NOMO-1 (cell line): ENCODE measurements around the gene SPNS3.

Experiments used
- DNase-seq, 2 experiments: peaks; one replicate each; lab custom pipeline; 2025; ENCODE audit not compliant: unreplicated experiment in 2 of 2; lab: John Stamatoyannopoulos, UW

SPNS3 gene

DNA sequence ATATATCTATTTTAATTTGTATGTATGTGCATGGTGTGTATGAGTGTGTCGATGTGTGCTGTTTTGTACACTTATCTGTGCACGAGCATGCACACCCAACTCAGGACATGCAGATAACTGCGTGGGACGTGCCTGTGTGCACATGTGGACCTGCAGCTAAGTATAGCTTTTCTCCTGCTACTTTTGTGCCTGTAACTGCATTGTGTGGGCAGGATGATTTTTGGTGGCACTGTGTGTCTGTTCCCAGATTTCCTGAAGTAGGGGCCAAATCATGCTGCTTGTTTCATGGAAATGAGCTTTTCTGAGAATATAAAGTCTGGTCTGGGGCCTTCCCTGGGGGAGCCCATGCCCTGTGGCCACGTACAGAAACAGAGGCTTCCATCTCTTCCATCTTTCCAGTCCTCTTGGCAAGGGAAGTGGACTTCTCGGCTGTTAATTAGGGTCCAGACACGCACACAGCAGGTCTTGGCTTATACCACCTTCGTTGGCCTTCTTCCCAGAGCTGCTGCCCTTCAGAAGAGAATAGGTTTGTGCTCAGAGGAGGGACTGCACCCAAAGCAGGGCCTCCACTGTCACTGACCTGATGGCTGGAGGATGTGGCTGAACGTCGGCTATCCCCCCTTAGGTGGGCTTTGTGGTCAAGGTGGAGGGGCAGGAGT lies 30.2 kb downstream of the SPNS3 start:
- no peak for DNase-seq

DNA sequence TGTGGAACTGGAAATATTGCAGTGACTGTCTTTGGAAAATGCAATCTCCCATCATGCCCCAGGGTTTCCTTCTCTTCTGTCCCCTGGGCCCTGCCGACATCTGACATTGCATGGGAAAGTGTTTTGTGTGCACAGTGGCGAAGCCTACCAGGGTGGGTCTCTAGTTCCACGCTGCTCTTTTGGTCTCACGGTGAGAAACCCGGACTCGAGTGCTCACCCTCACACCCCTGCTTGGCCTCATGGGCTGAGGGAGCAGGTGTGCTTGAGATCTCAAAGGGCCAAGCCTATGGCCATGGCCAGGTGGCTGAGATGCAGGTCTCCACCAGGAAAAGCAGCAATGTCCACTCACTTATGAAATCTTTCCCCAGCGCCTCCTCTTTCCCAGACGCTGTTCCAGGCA lies 32.0 kb downstream of the SPNS3 start:
- no peak for DNase-seq

DNA sequence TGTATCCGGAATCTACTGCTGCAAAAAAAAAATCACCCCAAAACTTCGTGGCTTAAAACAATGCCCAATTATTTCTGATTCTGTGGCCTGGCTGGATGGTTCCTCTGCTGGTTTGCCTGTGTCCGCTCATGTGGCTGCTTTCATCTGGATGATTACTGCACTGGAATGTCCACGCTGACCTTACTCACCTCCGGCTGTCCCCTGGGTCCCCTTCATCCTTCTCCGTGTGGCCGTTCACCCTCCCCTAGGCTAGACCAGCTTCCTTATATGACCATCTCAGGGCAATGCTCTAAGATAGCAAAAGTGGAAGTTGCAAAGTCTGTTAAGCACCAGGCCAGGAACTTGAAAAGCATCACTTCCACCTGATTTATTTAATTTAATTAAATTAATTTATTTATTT lies 33.5 kb downstream of the SPNS3 start:
- no peak for DNase-seq

DNA sequence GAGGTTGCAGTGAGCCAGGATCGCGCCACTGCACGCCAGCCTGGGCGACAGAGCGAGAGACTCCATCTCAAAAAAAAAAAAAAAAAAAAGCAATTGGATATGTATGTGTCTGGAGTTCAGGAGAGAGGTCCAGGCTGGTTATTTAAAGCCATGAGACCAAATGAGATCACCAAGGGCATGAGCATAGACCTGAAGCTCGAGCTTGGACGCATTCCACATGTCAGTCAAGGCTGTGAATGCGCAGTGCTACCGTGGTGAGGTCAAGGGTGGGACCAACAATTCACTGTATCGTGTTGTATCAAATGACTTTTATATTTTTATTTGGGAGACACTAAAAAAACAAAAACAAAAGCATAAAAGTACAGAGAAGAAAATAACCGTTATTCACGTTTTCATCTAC lies 35.8 kb downstream of the SPNS3 start:
- DNase-seq: no peak

DNA sequence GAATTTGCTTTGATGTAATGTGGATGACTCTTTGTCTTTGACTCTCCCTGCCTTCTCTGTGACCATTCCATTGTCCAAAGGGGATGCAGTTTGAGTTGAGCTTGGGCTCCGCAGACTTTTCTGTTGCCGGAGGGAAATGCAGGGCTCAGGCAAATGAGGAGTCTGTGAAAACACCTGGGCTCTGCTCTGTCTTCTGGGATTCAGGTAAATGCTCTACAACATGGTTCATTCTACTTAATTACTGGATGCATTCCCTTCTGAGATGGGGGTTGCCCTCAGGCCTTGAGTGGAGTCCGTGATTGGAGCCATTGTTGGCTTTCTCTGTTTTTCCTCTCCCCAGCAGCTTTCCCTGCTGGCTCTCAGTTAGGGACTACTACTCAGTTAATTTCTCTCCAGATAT lies 38.5 kb downstream of the SPNS3 start:
- DNase-seq: no peak

DNA sequence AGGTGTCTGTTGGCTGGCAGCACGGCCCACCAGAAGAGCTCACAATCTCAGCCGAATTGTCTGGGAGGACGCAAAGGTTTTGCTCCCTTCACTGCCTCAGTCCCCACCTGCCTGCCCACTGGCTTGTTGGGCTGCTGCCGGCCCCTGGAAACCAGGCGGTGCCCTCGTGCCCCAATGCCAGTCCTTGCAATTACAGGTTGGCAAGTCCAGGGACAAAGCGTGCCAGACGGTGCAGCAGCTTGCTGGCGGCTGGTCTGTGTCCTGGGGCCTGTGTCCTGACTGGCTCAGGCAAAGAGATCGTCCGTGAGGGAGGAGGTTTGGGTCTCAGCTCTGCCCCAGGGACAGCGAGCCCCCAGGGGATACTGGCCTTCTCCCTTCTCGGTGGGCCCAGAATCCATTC lies 40.4 kb downstream of the SPNS3 start:
- no peak for DNase-seq

DNA sequence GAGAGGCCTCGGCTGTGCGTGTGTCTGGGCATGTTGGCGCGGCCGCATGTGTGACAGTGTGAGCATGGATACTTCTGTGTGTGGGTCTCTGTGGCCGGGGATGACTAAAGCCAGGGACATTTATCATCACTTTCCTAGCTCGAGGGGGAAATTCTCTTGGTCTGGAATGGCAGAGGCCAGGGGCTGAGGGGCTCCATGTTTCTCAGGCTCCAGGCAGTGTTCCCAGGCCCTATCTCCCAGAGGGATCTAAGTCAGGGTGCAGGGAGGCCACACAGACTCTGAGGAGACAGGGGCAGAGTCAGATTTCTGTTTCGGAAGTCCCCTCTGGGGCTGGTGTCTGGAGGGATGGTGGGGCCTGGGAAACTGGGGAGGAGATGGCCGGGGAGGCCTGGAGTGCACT lies 41.3 kb downstream of the SPNS3 start:
- no peak for DNase-seq

DNA sequence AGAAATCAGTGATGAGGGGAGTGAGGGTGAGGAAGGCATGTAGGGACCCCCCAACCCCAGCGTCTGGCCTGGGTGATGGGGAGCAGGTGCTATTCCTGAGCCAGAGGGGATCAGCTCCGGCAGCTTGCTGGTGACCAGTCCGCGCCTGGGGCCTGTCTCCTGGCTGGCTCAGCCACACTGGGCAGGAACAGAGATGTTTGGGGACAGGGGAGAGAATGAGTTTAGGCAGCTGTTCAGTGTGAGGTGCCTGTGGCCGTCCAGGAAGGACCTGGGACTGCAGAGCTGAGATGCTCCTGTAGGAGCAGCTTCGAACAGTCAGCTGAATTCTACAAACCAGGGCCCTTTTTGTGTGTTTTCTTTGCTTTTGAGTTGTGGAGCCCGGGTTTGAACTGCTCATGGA lies 41.7 kb downstream of the SPNS3 start:
- DNase-seq: no peak

DNA sequence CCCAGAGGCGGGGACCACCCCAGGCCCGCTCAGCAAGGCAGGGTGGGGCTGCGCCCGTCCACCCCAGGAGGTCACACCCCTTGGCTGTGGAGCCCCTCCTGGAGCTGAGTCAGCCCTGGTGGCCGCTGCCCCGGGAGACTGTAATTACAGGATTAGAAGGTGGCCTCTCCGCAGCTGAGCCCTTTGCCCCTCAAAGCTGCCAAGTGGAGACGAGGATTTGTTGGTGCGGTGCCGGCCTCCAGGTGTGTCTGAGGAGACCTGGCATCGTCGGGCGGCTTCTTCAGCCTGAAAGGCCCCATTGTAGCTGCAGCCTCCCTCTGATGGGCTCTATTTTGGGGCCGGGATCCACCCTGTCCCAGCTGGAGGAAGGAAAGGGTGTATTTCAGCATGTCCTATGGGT lies 42.3 kb downstream of the SPNS3 start:
- DNase-seq: no peak

DNA sequence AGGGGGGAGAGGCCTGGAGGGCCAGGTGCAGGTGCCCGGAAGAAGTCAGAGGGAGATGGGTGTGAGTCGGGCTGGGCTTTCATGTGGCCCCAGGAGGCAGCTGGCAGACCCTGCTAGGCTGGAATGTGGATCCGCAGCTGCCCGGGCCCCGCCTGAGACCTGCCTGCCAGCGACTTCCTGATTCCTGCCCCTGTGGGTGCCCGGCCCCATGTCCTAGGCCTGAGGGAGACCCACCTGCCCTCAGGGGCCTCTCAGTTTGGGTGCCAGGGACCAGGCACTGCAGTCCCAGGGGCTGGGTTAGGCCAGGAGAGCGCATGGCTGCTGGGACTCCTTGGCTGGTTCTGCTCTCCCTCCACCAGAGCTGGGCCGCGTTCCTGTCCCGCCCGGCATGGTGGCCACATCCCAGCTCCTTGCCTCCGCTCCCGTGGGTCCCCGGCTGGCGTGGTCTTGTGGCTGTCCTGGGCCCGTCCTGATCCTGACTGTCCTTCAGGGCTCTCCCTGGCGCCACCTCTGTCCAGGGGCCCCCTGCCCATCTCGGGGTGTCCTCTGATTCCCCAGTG lies 42.9 kb downstream of the SPNS3 start:
- no peak for DNase-seq

DNA sequence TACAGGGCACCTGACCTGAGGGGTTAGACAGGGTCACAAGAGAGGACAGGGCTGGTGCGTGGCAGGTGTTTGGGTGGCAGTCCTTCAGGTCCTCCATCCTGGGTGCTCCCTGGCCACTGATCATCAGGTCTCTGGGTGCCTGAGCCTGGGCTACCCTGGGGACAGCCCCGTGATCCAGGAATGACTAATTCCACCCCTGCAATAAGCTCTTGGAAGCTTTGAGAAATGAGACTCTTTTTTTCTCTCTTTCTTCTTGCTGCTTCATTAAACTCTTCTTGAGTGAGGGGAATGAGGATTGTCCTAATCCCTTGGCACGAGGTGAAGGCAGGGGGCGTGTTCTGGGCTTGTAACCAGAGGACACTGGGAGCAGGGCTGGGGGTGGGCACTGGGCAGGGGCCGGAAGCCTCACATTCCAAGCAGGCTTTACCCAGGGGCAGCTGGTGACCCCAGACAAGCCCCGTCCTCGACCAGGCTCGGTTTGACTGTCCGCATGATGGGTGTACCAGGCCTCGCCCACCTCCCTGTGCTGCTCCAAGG lies 43.6 kb downstream of the SPNS3 start:
- no peak for DNase-seq

DNA sequence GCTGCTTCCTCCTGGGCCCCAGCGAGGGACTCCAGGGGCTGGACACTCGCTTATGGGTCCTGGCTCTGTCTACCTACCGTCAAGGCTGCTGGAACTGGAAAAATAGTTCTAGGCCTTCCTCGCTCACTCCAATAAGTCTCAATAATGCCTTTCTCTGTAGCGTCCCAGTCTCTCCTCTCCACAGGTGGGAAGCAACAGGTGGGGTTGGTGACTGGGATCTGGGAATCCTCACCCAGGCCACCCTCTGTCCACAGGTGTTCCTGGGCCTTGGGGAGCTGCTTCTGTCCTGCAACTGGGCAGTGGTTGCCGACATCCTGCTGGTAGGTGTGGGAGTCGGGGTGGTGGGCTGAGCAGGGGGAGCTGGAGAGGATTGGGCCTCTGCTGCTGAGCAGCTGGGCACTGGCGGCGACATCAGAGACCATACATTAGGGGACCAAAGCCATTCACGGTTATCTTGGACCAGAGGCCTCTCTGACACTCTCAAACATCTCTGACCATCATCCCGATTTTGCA lies 44.6 kb downstream of the SPNS3 start:
- no peak for DNase-seq

DNA sequence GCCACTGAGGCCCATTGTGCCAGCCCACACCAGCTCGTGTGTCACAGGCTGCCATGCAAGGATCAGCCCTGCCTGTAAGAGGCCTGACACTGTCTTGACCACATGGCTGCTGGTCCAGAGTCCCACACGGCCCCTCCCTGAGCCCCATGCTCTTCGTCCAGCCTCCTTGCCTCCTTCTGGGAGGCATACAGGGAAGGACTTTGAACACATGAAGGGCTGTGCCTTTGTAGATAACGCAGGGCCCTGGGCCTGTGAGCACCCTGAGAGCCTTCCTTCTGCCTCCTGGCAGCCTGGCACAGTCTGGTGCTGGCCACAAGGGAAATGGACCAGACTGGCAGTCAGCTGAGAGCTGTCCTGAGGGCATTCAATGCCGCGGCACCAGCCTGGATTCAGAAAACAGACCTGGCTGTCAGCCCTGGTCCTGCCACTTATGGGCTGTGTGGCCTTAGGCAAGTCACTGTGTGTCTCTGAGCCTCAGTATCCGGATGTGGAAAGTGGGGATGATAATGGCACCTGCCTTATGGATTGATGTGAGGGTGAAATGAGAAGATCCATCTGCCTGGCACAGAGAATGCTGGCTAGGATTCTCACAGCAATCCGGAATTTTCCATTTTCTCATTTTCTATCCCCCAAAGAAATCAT lies 45.7 kb downstream of the SPNS3 start:
- no peak for DNase-seq

DNA sequence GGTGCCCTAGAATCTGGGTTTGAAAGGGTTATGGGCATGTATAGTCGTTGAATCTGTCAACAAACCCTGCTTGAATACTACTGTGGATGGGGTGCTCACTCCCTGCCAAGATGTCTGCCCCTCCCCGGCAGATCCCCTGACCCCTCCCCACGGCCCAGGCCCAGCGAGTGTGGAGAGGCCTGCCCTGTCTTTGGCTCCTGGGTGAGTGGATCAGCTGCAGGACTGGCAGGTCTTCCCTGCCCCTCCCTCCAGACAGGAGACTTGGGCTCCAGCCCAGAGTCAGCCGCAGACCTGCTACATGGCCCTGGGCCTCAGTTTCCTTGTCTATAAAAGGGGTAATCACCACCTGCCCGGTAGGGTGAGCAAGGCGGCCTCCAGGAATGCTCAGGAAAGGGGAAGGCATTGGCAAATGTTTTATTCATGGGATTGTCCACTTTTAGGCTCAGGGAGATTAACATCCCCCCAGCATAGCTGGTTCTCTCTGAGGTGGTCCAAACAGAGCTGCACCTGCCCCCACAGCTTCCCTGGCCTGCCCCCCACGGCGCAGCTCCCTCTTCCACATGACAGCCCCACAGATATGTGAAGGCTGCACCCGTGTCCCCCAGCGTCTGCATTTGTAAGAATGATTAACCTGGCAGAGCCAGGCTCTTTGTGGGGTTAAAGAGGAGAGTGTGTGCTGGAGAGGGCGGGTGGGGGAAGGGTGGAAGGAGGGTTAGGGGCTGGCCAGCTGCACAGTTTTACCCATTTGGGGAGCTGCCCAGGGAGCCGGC lies 46.4 kb downstream of the SPNS3 start:
- DNase-seq: no peak

DNA sequence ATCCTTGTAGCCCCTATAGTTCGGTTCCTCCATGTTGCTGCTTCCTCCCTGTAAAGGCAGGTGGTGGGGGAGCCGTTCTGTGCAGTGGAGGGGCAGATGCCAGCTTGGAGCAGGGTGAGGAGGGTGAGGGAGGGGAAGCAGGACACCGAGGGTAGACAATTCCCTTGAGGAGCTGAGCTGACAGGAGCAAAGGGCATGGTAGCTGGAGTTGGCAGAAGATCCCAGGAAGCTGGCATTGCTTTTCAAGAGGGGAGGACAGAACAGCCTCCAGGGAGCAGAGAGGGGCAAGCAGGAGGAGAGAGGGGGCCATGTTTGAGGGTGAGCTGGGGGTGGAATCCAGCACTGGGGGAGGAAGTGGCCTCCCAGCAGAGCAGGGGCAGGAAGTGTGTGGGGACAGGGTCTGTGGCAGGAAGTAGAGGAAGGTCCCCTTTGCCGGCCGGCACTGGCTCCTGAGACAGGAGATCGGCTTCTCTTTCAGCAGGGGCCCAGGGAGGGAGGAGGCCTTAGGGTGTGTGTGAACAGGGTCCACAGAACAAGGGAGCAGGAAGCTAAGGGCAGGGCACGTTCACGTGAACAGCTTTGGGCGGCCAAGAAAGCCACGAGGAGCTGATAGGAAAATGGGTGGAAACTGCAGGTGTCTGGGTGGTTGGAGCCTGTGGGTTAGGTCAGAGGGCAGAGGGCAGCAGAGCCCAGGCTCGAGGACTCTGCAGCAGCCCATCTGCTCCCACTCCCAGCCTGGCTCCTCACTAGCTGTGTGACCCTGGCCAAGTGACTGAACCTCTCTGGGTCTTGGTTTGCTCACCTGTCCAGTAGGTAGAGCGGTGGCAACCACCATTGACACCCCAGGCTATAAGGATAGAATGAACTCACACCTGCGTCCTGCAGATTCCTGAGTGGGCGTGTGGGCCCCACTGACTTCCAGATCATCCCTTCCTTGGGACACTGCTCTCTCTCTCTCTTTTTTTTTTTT lies 47.5 kb downstream of the SPNS3 start:
- DNase-seq: peak; percentile 49 to 71

DNA sequence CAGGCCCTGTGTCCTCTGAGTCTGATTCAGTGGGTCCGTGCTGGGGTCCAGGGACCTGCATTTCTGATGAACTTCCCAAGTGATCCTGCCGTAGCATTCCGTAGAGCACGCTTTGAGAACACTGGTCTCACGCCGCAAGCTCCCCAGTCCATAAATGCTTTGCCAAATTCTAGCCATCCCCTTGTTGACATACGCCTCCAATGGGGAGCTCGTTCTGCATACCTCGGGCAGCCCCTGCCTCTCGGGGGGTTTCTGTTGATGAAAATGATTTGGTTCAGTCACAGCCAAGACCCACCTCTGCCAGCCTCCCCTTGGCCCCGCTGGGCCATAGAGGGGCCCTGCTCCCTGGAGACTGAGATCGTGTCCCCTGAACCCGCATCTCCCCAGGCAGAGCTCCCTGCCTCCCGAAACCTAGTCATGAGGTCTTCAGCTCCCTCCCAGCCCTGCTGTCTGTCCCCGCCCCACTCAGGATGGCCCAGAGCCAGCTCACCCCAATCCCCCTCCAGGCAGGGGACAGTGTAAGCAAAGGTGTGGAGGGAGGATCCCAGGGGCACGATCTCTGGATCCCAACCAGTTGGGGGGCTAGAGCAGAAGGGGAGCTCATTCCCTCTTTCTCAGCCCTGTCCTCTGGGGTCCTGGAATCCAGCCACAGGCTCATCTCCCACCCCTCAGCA lies 48.7 kb downstream of the SPNS3 start:
- no peak for DNase-seq

DNA sequence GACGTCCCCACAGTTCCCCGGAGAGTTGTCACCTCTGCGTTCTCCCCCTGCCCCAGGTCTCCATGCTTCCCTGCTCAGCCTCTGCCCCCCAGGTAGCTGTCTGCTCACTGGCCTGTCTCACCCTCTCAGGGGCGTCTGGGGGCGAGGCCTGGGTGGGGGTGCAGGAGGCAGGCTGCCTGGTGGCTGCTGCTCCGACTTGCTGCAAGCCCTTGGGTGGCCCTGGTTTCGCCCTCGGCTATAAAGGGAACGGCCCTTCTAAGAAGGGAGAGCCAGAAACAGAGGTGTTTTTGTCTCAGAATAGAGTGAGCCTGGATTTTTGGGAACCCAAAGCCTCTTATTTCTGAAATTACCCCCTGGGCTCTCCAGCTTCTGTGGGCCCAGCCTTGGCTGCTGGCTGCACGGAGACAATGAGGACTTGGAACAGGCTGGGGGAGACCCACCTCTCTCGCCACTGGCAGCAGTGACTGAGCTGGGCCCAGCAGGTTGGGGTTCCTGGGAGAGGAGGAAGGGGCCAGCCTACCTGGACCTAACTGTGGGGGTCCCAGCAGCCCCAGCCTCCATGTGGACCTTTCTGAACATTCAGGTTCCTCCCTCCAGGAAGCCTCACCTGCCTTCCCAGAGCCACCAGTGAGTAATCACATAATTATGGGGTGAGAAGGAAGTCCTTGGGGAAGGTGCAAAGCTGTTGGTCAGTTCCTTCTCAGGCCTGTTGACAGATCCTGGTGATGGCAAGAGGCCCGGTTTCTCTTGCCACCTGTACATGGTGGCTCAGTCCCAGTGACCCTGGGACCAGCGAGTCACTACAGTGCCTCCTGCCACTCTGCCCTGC lies 49.5 kb downstream of the SPNS3 start:
- no peak for DNase-seq

DNA sequence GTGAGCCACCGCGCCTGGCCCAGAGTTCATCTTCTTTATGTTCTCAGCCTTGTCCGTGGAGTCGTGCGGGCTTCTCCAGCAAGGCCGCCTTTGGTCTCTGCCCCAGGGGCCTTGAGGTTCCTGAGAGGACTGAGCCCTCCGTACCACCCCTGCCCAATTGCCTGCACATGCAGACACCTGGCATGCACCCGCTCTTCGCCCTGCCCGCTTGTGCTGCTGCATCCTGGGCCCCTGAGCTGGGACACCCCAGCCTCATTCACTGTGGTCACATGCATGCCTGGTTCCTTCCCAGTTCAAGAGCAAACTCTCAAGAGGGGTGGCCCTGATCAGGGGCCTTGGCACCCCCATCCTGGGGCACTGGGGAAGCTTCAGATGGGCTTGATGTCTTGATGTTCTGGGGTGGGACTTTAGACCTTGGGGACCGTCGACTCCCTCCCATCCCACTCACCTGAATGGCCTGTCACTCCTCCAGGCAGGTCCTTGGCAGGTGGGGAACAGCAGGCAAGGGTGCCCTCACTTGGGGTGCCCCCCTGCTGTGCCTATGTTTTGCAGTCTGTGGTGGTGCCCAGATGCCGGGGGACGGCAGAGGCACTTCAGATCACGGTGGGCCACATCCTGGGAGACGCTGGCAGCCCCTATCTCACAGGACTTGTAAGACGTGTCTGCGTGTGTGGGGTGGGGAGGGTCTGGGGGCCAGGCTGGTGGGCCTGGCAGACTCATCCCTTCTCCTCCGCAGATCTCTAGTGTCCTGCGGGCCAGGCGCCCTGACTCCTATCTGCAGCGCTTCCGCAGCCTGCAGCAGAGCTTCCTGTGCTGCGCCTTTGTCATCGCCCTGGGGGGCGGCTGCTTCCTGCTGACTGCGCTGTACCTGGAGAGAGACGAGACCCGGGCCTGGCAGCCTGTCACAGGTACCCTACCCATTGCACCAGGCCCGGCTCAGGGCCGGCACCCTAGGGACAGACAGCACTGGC lies 52.2 kb downstream of the SPNS3 start:
- no peak for DNase-seq
